Thoracic aorta (tissue), 2 donors: ENCODE data around the gene LAMA5. TPM values are rescaled to one million over a fixed set of nuclear protein-coding genes. Genes with fewer than 3 reads are reported as not detected.

Source experiments
- ATAC-seq: fragments of 150-250 bp; one replicate; pipeline ENCODE4 v1.8.0; 2017; ENCODE audit warnings: low read depth; ENCODE audit not compliant: insufficient number of reproducible peaks, low FRiP score
- DNase-seq: peaks from one replicate; pipeline ENCODE4 v3.0.0-alpha.2; 2020; ENCODE audit warnings: low spot score
- H3K27ac ChIP-seq, 2 donors: fragments of 200-600 bp; sonication (generic); 1 replicate in 1 of 2; 2 replicates in 1 of 2; pipeline ENCODE4 v1.5.1; 2016; ENCODE audit warnings: mild to moderate bottlenecking in 2 of 2, moderate library complexity in 2 of 2
- H3K27me3 ChIP-seq: fragments of 200-600 bp; sonication (generic); replicated peaks from 2 replicates; pipeline ENCODE4 v1.6.0; 2016; ENCODE audit warnings: mild to moderate bottlenecking; ENCODE audit not compliant: insufficient read depth
- H3K36me3 ChIP-seq: fragments of 200-600 bp; sonication (generic); one replicate; pipeline ENCODE4 v1.5.1; 2016
- H3K4me1 ChIP-seq, 2 donors: fragments of 200-600 bp; sonication (generic); 1 replicate in 1 of 2; 2 replicates in 1 of 2; pipeline versions ENCODE4 v1.5.1 to v1.6.0; 2016; ENCODE audit warnings: low read depth in 2 of 2, mild to moderate bottlenecking in 1 of 2; ENCODE audit not compliant: control insufficient read depth in 1 of 2
- H3K4me3 ChIP-seq: fragments of 200-600 bp; sonication (generic); 2 replicates; pipeline ENCODE4 v1.5.1; 2016; ENCODE audit warnings: mild to moderate bottlenecking
- H3K9me3 ChIP-seq: fragments of 200-600 bp; sonication (generic); 2 replicates; pipeline ENCODE4 v1.5.1; 2016
- total RNA-seq, 2 donors: library from RNA; depleted of rRNA; stranded (reverse); fragments of >200 nt; gene quantifications; one replicate each; pipeline versions ENCODE4 v1.1.0 to v1.2.3, GENCODE V29; 2016
- TF ChIP-seq, protein P1 (sequence below): fragments of 200-600 bp; sonication (generic); IDR thresholded peaks from one replicate; pipeline ENCODE4 v1.5.1; 2019; ENCODE audit warnings: antibody characterized with exemption

The LAMA5 gene
- total RNA-seq, 2 donors from 2014 or later: 289 to 333 TPM

DNA sequence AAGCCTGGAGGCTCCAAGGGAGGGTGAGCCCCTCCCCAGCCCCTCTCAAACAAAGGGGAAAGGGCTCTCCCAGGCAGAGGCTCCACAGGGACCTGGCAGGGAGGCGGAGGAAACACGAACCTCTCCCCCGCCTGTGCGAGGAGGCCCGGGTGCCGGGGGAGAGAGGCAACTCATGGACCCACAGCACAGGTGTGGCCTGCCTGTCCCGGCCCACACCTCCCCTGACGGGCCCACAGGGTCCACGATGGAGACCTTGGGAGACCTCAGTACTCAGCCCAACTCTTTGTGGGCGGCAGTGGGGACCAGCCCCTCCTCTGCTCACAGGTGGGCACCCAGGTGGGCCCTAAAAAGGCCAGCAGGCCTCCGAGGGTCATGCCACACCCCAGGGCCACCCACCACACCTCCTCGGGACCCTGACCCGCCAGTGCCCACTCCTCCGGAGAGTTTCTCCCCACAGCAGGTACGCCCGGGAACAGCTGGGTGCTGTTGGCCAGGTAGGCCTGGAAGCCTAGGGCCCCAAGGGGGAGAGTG is 12.2 kb downstream of the LAMA5 start:
- peaks cover 20% of the 10 kb centered on the region for H3K36me3 ChIP-seq
- TF ChIP-seq, protein P1, sequence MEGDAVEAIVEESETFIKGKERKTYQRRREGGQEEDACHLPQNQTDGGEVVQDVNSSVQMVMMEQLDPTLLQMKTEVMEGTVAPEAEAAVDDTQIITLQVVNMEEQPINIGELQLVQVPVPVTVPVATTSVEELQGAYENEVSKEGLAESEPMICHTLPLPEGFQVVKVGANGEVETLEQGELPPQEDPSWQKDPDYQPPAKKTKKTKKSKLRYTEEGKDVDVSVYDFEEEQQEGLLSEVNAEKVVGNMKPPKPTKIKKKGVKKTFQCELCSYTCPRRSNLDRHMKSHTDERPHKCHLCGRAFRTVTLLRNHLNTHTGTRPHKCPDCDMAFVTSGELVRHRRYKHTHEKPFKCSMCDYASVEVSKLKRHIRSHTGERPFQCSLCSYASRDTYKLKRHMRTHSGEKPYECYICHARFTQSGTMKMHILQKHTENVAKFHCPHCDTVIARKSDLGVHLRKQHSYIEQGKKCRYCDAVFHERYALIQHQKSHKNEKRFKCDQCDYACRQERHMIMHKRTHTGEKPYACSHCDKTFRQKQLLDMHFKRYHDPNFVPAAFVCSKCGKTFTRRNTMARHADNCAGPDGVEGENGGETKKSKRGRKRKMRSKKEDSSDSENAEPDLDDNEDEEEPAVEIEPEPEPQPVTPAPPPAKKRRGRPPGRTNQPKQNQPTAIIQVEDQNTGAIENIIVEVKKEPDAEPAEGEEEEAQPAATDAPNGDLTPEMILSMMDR: no peak
- peak overlapping the region; percentile 94 to 100 for H3K27ac ChIP-seq
- no peak for ATAC-seq
- H3K27me3 ChIP-seq: no peaks in the 10 kb centered on the region
- H3K4me1 ChIP-seq: peaks cover 66 to 79% of the 10 kb centered on the region in 2 donors
- H3K9me3 ChIP-seq: no peaks in the 10 kb centered on the region
- no peak for DNase-seq
- H3K4me3 ChIP-seq: peak overlapping the region; percentile 69

DNA sequence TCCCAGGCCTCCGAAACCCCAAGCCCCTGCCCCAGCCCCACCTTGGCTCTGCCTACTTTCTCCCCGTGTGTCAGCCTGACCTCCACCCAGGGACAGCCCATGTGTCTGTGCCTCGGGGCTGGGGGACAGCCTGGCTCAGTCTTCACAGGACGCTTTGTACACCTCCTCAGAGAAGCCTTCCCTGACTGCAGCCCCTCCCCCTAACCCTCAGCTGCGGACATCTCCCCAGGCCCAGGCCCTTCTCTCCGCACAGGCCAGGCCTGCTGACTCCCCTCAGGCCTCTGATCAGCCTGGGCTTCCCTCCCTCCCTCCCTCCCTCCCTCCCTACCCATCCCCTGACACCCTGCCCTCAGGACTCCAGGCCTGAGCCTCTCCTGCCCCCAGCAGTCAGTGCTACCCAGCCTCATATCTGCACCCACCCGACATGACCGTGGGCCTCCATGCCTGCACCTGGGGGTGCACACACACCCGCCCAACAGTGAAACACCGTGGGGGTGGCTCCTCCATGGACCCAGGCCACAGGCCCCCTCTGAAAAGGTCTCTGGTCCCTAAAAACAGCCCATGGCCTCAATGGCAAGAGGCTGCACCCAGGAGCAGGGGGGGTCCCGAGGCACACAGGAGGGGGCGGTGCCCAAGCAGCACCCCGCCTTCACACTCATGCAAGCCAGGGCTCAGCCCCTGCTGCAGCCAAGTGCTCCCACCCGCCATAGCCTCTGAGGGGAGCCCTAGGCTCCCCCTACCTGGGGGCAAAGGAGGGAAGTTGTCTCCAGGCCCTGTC is 12.9 kb downstream of the LAMA5 start:
- no peaks in the 10 kb centered on the region for H3K9me3 ChIP-seq
- TF ChIP-seq, protein P1: no peak
- peak overlapping the region; percentile 94 to 100 for H3K27ac ChIP-seq
- H3K27me3 ChIP-seq: no peaks in the 10 kb centered on the region
- no peak for ATAC-seq
- H3K4me3 ChIP-seq: peak overlapping the region; percentile 69
- H3K4me1 ChIP-seq: peaks cover 59 to 72% of the 10 kb centered on the region in 2 donors
- H3K36me3 ChIP-seq: peaks cover 20% of the 10 kb centered on the region
- DNase-seq: no peak

DNA sequence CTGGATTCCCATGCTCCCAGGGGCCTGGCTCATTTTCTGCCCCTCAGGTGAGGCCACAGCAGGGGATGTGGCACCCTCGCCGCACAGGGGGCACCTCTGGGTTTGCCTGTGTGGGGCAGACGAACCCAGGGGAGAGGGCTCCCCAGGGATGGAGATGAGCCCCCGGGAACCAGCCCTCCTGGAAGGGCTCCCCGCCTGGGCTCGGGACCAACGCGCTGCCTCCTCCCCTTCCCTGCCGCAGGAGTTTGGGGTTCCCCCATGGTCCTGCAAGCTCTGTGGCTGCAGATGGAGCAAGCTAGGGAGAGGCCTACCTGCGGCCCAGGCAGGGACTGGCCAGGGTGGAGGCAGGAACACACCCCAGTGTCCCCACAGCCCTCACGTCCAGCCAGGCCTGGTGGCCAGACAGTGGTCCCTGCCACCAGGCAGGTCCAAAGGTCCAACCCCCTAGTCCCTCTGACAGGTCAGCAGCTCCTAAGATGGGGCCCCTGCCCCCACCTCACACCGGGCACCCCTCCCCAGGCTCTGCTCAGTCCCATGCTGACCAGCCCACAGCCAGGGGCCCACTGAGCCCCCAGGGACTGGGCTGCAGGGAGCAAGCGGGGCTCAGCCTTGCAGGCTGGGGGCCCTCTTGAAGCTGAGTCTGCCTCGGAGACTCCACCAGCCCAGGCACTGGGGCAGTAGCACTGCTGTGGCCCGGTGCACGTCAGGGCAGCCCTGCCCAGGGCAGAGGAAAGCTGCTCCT is 13.7 kb downstream of the LAMA5 start:
- DNase-seq (no peak), ATAC-seq (no peak)
- Histone ChIP-seq H3K27ac (peak overlapping the region; percentile 94 to 100), H3K27me3 (no peaks in the 10 kb centered on the region), H3K9me3 (no peaks in the 10 kb centered on the region), H3K36me3 (peaks cover 20% of the 10 kb centered on the region), H3K4me1 (peaks cover 51 to 64% of the 10 kb centered on the region in 2 donors), H3K4me3 (peak overlapping the region; percentile 42)
- TF ChIP-seq, protein P1: no peak

DNA sequence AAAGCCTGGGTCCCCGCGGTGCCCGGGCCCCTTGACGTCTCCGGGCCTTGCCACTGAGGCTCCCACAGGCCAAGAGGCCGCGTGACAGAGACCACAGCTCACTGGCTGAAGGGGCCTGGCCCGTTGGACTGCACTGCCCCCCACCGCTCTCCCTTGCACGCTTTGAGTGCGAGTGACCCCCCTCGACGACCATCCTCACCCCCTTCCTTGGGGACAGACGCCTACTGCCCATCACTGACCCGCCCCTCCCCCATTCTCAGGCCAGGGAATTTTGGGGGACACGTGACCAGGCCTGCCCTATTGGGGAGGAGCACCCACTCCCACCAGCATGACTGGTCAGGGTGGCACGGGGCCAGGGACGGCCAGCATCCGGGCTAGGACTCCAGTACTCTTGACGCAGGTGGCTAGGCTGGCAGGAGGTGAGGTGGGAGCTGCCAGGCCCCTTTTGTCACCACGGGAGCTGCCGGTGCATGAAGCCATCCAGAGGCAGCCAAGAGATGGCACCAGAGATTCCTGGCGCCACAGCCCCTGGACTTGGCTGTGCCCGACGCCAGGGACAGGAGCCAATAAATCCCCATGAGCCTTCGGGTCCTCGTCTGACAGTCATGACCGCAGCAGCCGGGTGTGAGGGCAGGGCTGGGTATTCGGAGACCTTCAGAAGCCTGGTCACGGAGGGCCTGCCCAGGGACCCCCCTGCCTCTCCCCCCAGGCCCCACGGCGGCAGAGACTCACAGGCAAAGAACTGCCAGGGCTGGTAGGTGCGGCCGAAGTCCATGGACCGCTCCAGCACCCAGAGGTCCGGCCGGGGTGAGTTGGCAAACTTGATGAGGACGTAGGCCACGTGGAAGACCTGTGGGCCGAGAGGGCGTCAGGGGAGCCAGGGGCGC is 14.5 kb downstream of the LAMA5 start:
- H3K4me1 ChIP-seq: peaks cover 43 to 56% of the 10 kb centered on the region in 2 donors
- ATAC-seq: peak; percentile 33

More for the DNA sequence above, 14.5 kb downstream of the LAMA5 start:
- Histone ChIP-seq H3K36me3 (peaks cover 25% of the 10 kb centered on the region), H3K27me3 (no peaks in the 10 kb centered on the region), H3K27ac (peak overlapping the region; percentile 94 to 100), H3K4me3 (peak overlapping the region; percentile 42), H3K9me3 (no peaks in the 10 kb centered on the region)
- DNase-seq: peak; percentile 53
- TF ChIP-seq, protein P1: no peak
